Measurements from ENCODE around the gene FHIT.
A peak's percentile ranks its signal among the peaks of the same experiment; 100 is the strongest.

The FHIT gene

GRCh38 chr3:60276615-60277014, 974.6 kb downstream of the FHIT start:
- no peak overlapping the region for H3K4me3 ChIP-seq (ENCODE audit: low read length)
- DNase-seq (ENCODE audit: low read depth, low spot score): no peak

DNA sequence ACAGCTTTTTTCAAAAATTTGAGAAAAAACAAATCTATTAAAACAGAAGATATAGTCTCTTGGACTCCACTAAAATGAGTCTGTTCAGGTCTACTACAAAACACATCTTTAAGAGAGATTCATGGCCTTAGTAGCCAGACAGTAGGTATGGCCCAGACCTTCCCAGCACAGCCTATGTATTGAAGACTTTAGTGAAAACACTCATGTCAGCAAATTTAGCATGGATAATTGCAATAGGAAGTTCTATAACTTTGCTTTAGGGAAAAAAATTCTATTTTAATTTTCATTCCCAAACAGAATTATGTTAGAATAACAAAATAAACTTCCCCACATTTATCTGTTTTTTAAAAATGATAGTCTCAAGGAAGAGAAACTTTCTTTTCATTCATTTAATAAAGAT, 976.6 kb downstream of the FHIT start:
- DNase-seq (ENCODE audit: low read depth, low spot score): no peak
- H3K4me3 ChIP-seq (ENCODE audit: low read length): no peak overlapping the region

- H3K4me3 ChIP-seq (ENCODE audit: low read length): no peak overlapping the region
- DNase-seq (ENCODE audit: low read depth, low spot score): no peak
Observed at GRCh38 chr3:60274098-60274497, 977.2 kb downstream of the FHIT start.

DNA sequence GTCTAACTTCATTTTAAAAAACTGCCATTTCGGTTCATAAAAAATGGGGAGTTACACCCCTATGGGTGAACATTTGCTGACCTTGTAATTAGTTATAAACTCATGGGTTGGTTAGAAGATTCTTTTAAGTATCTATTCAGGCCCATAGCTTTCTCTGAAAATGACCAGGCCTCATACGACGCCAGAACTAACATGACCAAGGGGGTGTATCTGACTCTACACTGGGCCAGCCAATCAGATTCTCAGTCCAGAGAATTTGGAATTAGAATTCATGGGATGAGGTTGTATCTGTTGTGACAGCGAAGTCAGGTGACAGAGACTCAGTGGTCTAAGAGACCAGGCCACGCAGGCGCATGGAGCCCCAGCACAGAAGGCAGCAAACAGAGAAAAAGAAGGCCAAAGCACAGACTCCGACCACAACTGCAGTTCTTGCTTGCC, 981.4 kb downstream of the FHIT start:
- DNase-seq (ENCODE audit: low read depth, low spot score): no peak
- H3K4me3 ChIP-seq (ENCODE audit: low read length): no peak overlapping the region

GRCh38 chr3:60269377-60269776, 981.9 kb downstream of the FHIT start:
- no peak overlapping the region for H3K4me3 ChIP-seq (ENCODE audit: low read length)
- no peak for DNase-seq (ENCODE audit: low read depth, low spot score)

- no peak for DNase-seq (ENCODE audit: low read depth, low spot score)
- no peak overlapping the region for H3K4me3 ChIP-seq (ENCODE audit: low read length)
Observed at GRCh38 chr3:60268123-60268522, 983.1 kb downstream of the FHIT start.

GRCh38 chr3:60266444-60266843, 984.8 kb downstream of the FHIT start:
- DNase-seq (ENCODE audit: low read depth, low spot score): no peak
- H3K4me3 ChIP-seq (ENCODE audit: low read length): no peak overlapping the region

GRCh38 chr3:60263191-60263590, 988.1 kb downstream of the FHIT start:
- no peak overlapping the region for H3K4me3 ChIP-seq (ENCODE audit: low read length)
- DNase-seq (ENCODE audit: low read depth, low spot score): no peak

GRCh38 chr3:60262546-60262945, 988.7 kb downstream of the FHIT start:
- peak; percentile 38 for DNase-seq (ENCODE audit: low read depth, low spot score)
- H3K4me3 ChIP-seq (ENCODE audit: low read length): no peak overlapping the region

- no peak overlapping the region for H3K4me3 ChIP-seq (ENCODE audit: low read length)
- DNase-seq (ENCODE audit: low read depth, low spot score): no peak
Observed at GRCh38 chr3:60260546-60260945, 990.7 kb downstream of the FHIT start.

DNA sequence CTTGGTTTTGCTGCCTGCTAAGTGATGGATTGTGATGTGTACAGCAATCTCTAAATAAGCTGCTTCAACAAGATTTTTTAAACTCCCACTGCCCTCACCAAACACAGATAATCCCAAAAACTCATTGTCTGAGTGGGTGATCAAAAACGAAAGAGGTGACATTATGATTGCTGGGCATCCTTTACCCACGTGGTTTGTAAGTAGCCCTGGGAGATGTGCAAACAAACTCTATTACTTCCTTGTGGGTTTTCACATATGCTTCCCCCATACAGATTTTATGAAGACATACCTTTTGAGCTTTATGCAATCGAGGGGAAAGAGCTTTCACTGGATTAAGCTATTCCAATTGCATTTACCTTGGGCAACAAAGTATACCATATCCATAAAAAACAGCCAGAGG, 1000.4 kb downstream of the FHIT start:
- no peak for DNase-seq (ENCODE audit: low read depth, low spot score)
- H3K4me3 ChIP-seq (ENCODE audit: low read length): no peak overlapping the region

- no peak overlapping the region for H3K4me3 ChIP-seq (ENCODE audit: low read length)
- DNase-seq (ENCODE audit: low read depth, low spot score): no peak
Observed at GRCh38 chr3:60250206-60250605, 1001.0 kb downstream of the FHIT start.

GRCh38 chr3:60246361-60246760, 1004.9 kb downstream of the FHIT start:
- H3K4me3 ChIP-seq (ENCODE audit: low read length): no peak overlapping the region
- DNase-seq (ENCODE audit: low read depth, low spot score): no peak

- no peak overlapping the region for H3K4me3 ChIP-seq (ENCODE audit: low read length)
- no peak for DNase-seq (ENCODE audit: low read depth, low spot score)
Observed at GRCh38 chr3:60243456-60243855, 1007.8 kb downstream of the FHIT start.

DNA sequence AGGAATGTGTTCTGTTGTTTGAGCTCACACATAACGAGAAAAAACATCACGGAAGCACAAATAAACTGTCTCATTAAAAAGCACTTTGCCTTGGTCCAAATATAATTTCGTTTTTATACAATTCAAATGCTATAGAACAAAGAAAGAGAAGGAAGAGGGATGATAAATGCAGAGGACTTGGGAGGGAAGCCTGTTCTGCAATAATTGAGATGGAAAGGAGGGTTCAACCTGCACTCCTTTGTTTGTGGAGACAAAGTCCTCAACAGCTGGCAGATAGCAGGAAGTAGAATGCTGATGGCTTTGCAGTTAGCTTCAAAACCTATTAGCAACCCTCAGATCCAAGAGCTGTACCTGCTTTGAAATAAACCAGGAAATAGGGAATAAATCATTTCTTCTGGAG, 1010.8 kb downstream of the FHIT start:
- H3K4me3 ChIP-seq (ENCODE audit: low read length): no peak overlapping the region
- DNase-seq (ENCODE audit: low read depth, low spot score): no peak

- no peak for DNase-seq (ENCODE audit: low read depth, low spot score)
- H3K4me3 ChIP-seq (ENCODE audit: low read length): no peak overlapping the region
Observed at GRCh38 chr3:60238550-60238949, 1012.7 kb downstream of the FHIT start.

- H3K4me3 ChIP-seq (ENCODE audit: low read length): no peak overlapping the region
- DNase-seq (ENCODE audit: low read depth, low spot score): no peak
Observed at GRCh38 chr3:60229502-60229901, 1021.8 kb downstream of the FHIT start.

DNA sequence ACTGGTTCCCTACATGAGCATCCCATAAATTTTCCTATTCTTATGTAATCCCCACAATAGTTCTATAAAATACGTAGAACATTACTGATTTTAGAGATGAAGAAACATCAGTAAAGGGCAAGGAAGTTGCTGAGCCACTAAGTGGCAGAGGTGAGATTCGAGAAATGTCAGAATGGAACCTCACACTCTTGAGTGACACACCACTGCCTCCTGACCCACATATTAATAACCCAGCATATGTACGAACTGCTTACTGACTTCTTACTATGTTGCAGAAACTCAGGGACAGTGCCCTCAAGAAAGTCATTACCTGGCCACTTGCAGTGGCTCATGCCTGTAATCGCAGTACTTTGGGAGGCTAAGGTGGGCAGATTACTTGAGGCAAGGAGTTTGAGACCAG, 1022.4 kb downstream of the FHIT start:
- DNase-seq (ENCODE audit: low read depth, low spot score): no peak
- no peak overlapping the region for H3K4me3 ChIP-seq (ENCODE audit: low read length)

DNA sequence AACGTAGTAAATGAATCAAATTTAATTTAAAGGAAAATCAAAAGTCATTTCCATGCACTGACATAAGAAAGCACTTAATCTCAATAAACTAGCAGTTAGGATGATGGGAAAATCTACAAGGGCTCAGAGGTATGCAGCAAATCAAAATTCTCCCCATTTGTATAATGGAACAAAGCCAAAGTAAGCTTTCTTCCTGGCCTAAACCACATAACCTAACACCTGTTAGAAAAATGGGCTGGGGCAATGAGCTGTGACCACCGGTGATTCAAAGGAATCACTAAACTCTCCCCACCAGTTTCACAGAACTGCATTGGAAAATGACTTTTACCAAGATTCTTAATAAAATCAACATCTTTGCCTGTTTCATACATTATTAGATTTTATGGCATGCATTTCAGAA, 1024.3 kb downstream of the FHIT start:
- no peak for DNase-seq (ENCODE audit: low read depth, low spot score)
- no peak overlapping the region for H3K4me3 ChIP-seq (ENCODE audit: low read length)

DNA sequence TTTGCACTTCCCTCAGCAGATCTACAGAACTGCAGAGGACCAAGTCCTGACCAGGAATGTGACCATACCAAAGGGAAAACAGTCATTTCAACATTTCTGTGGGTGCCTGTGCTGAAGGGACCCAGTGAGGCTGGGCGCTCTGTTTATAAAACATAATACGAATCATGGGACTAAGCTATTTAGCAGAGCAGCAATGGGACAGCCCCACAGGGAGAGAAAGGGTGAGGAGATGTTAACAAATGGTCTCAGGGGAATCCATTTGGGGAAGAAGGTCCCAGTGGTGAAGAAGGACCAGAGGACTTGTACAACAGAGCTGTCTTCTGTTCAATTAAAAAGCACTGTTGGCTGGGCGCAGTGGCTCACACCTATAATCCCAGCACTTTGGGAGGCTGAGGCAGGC, 1025.4 kb downstream of the FHIT start:
- H3K4me3 ChIP-seq (ENCODE audit: low read length): no peak overlapping the region
- DNase-seq (ENCODE audit: low read depth, low spot score): no peak

- H3K4me3 ChIP-seq (ENCODE audit: low read length): no peak overlapping the region
- no peak for DNase-seq (ENCODE audit: low read depth, low spot score)
Observed at GRCh38 chr3:60220768-60221167, 1030.5 kb downstream of the FHIT start.

- no peak for DNase-seq (ENCODE audit: low read depth, low spot score)
- no peak overlapping the region for H3K4me3 ChIP-seq (ENCODE audit: low read length)
Observed at GRCh38 chr3:60219501-60219900, 1031.8 kb downstream of the FHIT start.
